ENCODE data around the gene FBXO39. TPM values are rescaled to one million over a fixed set of nuclear protein-coding genes. Genes with fewer than 3 reads are reported as not detected.
"Not testable (repeated sequence)": the region's sequence is repeated elsewhere in the genome, so short reads cannot be mapped to it uniquely, and the experiment has no call there.

FBXO39 gene
- total RNA-seq, 1 experiment from 2014 or later = not detected

DNA sequence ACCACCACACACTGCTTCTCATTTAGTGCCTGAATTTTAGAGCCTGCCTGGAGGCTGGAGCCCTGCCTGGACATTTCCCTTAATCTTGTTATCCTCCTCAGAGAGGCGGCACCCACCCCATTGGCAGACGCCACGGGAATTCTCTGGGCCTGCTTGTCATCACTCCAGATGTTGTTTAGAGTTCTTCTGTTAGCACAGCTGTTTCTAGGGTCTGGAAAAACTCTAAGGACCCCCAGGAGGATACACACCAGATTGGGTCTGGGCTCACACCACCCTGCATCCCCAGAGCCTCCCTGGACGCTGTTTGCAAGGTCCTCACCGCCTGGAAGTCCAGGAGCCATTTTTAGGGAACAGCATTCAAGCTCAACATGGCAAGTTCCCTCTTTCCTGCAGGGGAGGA, 20.7 kb upstream of the FBXO39 start:
- H3K4me1 ChIP-seq (ENCODE audit: low read length) = peaks cover 3% of the 10 kb centered on the region; the same call in 1 of the 2 replicates
- H2AFZ ChIP-seq (ENCODE audit: low read length) = peak overlapping the region; percentile 95; the same call in 1 of the 2 replicates
- no peaks in the 10 kb centered on the region for H3K9me2 ChIP-seq (replicated peaks; ENCODE audit: insufficient read depth, low read length)
- peak overlapping the region; percentile 58; the same call in 1 of the 2 replicates for H3K4me3 ChIP-seq (ENCODE audit: low read length)
- H3K36me3 ChIP-seq (ENCODE audit: insufficient read depth, low read length) = no peaks in the 10 kb centered on the region
- no peaks in the 10 kb centered on the region for H4K20me1 ChIP-seq (ENCODE audit: insufficient read depth, low read depth, low read length)
- H3K27ac ChIP-seq (ENCODE audit: low read length) = no peak overlapping the region
- no peaks in the 10 kb centered on the region for H3K79me2 ChIP-seq (ENCODE audit: low read length)
- no peaks in the 10 kb centered on the region for H3K27me3 ChIP-seq (ENCODE audit: low read length)
- DNase-seq = no peak
- H3K4me2 ChIP-seq (ENCODE audit: low read depth, low read length, poor library complexity, severe bottlenecking) = peak overlapping the region; percentile 61
- no peaks in the 10 kb centered on the region for H3K9me3 ChIP-seq (ENCODE audit: low read length)
- peak overlapping the region; percentile 58; the same call in 1 of the 2 replicates for H3K9ac ChIP-seq (ENCODE audit: low read length)

DNA sequence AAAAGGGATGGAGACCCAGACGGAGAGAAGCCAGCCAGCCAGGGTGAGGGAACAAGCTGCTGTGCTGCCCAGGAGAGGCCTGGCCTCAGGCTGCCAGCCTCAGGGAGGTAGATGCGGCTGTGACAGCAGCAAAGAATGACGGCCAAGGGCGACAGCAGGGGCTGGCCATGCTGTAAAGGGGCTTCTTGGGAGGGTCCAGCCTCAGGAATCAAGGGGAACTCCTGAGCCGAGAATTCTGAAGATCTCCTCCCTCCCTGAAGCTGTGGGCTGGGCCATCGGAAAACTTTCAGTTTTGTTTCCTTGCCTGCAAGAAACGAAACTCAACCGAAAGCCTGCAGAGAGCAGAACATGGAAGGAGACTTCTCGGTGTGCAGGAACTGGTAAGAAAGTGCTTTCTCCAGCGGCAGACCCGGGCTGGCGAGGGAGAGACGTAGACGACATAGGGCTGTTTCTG, 20.3 kb upstream of the FBXO39 start, which contains the start of gene XAF1:
Gene XAF1, plus strand, starts transcription at position 316 of the 454 bp plus-strand sequence. Its CDS starts 33 bp downstream, at position 349.
- Histone ChIP-seq H3K9me2 (replicated peaks; ENCODE audit: insufficient read depth, low read length) (no peaks in the 10 kb centered on the region), H3K27me3 (ENCODE audit: low read length) (no peaks in the 10 kb centered on the region), H2AFZ (ENCODE audit: low read length) (peak within 1 kb of the TSS; percentile 95), H3K9me3 (ENCODE audit: low read length) (no peaks in the 10 kb centered on the region), H4K20me1 (ENCODE audit: insufficient read depth, low read depth, low read length) (no peaks in the 10 kb centered on the region), H3K27ac (ENCODE audit: low read length) (no peak within 1 kb of the TSS), H3K79me2 (ENCODE audit: low read length) (no peaks in the 10 kb centered on the region), H3K4me3 (ENCODE audit: low read length) (peak within 1 kb of the TSS; percentile 58; the same call in 1 of the 2 replicates), H3K36me3 (ENCODE audit: insufficient read depth, low read length) (no peaks in the 10 kb centered on the region), H3K4me1 (ENCODE audit: low read length) (peaks cover 3% of the 10 kb centered on the region; the same call in 1 of the 2 replicates), H3K9ac (ENCODE audit: low read length) (peak within 1 kb of the TSS; percentile 58), H3K4me2 (ENCODE audit: low read depth, low read length, poor library complexity, severe bottlenecking) (peak within 1 kb of the TSS; percentile 61)
- DNase-seq = peak; percentile 47

DNA sequence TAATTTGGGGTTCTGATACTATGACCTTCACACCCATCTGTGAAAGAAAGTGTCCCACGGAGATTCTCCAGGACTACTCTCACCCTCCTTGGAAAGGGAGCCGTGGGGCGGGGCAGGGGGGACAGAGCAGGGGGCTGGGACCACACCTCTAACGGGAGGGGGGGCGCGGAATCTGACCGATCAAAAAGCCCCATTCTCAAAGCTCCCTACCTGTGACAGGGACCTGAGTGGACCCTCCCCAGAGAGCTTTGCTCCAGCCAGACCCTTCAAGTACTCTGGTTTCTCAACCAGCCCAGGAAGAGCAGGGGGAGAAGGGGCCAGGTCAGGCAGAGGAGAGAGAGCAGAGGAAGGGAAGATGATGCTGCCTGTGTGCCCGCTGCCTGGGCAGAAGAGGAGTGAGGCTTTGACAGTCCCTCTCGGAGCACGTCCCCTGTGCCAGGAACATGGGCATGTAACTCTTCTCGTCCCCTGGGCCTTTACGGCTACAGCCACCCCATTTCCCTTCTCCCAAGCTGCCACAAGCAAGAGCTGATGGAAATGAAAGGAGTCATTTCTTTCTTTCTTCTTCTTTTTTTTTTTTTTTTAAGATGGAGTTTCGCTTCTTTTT, 19.5 kb upstream of the FBXO39 start:
- Histone ChIP-seq H3K9me2 (replicated peaks; ENCODE audit: insufficient read depth, low read length) (no peaks in the 10 kb centered on the region), H3K4me2 (ENCODE audit: low read depth, low read length, poor library complexity, severe bottlenecking) (peak overlapping the region; percentile 61), H3K36me3 (ENCODE audit: insufficient read depth, low read length) (no peaks in the 10 kb centered on the region), H2AFZ (ENCODE audit: low read length) (no peak overlapping the region), H4K20me1 (ENCODE audit: insufficient read depth, low read depth, low read length) (no peaks in the 10 kb centered on the region), H3K9me3 (ENCODE audit: low read length) (no peaks in the 10 kb centered on the region), H3K4me1 (ENCODE audit: low read length) (peaks cover 3% of the 10 kb centered on the region; the same call in 1 of the 2 replicates), H3K79me2 (ENCODE audit: low read length) (no peaks in the 10 kb centered on the region), H3K27me3 (ENCODE audit: low read length) (no peaks in the 10 kb centered on the region), H3K9ac (ENCODE audit: low read length) (peak overlapping the region; percentile 58), H3K4me3 (ENCODE audit: low read length) (peak overlapping the region; percentile 58; the same call in 1 of the 2 replicates), H3K27ac (ENCODE audit: low read length) (no peak overlapping the region)
- DNase-seq = no peak

DNA sequence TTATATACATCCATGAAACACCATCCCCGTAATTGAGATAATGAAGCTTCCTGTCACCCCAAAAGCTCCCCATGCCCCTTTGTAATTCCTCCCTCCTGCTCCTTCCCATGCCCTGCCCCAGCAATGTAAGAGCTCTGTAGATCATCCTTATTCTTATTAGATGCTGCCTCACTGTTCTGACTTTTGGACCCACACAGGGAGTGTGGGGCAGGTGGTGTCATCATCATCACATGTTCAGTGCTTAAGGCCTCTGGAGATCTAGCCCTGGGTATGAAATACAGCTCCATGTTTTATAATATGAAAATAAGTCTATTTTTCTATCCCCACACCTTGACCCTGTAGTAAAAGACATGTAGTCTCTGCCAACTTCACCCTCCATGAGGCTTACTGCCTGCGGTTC, 18.3 kb upstream of the FBXO39 start:
- Histone ChIP-seq H3K36me3 (ENCODE audit: insufficient read depth, low read length) (no peaks in the 10 kb centered on the region), H3K79me2 (ENCODE audit: low read length) (no peaks in the 10 kb centered on the region), H3K9me2 (replicated peaks; ENCODE audit: insufficient read depth, low read length) (no peaks in the 10 kb centered on the region), H2AFZ (ENCODE audit: low read length) (no peak overlapping the region), H3K4me1 (ENCODE audit: low read length) (peaks cover 3% of the 10 kb centered on the region; the same call in 1 of the 2 replicates), H3K9ac (ENCODE audit: low read length) (no peak overlapping the region), H3K27me3 (ENCODE audit: low read length) (no peaks in the 10 kb centered on the region), H3K4me2 (ENCODE audit: low read depth, low read length, poor library complexity, severe bottlenecking) (no peak overlapping the region), H3K27ac (ENCODE audit: low read length) (no peak overlapping the region), H3K9me3 (ENCODE audit: low read length) (no peaks in the 10 kb centered on the region), H4K20me1 (ENCODE audit: insufficient read depth, low read depth, low read length) (no peaks in the 10 kb centered on the region), H3K4me3 (ENCODE audit: low read length) (no peak overlapping the region)
- DNase-seq = no peak

DNA sequence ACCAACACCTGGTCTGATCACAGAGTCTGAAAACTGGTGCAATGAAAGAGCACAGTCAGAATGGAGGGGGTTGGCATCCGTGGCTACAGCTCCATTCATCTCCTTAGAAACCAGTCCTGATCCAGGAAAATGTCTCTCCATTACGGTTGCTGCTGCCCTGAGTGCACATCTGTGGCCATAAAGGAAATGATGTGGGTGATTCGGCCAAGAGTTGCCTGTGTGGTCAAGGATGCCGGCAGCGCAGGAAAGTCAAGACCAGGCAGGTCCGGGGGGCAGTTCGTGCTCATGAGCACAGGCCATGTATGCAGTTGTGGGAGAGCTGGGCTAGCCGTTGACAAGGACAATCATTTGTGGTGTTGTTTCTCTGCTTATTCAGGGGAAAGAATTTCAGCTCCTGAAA, 14.2 kb upstream of the FBXO39 start:
- no peaks in the 10 kb centered on the region for H4K20me1 ChIP-seq (ENCODE audit: insufficient read depth, low read depth, low read length)
- no peaks in the 10 kb centered on the region for H3K36me3 ChIP-seq (ENCODE audit: insufficient read depth, low read length)
- no peak overlapping the region for H3K9ac ChIP-seq (ENCODE audit: low read length)

DNA sequence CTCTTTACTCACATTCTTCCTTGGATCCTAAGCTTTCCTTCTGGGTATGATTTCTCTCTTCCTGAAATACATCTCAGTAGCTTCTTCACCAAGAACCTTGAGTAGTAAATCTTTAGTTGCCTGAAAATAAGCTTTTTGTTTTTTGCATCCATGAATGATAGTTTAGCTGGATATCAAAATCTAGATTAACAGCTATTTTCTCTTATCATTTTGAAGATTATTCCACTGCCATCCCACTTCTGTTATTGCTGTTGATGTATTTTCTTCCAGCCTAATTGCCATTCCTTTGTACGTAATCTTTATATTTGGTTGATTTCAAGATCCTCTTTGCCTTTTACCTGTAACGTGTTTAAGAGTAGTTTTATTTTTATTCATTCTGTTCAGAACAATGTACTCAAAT, 7.6 kb upstream of the FBXO39 start:
- H3K4me3 ChIP-seq (ENCODE audit: low read length) = no peak overlapping the region
- H3K27me3 ChIP-seq (ENCODE audit: low read length) = no peaks in the 10 kb centered on the region
- H3K9ac ChIP-seq (ENCODE audit: low read length) = no peak overlapping the region
- H3K36me3 ChIP-seq (ENCODE audit: insufficient read depth, low read length) = no peaks in the 10 kb centered on the region
- peaks cover 3% of the 10 kb centered on the region; the same call in 1 of the 2 replicates for H3K9me3 ChIP-seq (ENCODE audit: low read length)
- H3K9me2 ChIP-seq (replicated peaks; ENCODE audit: insufficient read depth, low read length) = no peaks in the 10 kb centered on the region
- no peak overlapping the region for H3K4me2 ChIP-seq (ENCODE audit: low read depth, low read length, poor library complexity, severe bottlenecking)
- H2AFZ ChIP-seq (ENCODE audit: low read length) = no peak overlapping the region
- H3K27ac ChIP-seq (ENCODE audit: low read length) = no peak overlapping the region
- no peaks in the 10 kb centered on the region for H4K20me1 ChIP-seq (ENCODE audit: insufficient read depth, low read depth, low read length)
- no peaks in the 10 kb centered on the region for H3K79me2 ChIP-seq (ENCODE audit: low read length)
- no peaks in the 10 kb centered on the region for H3K4me1 ChIP-seq (ENCODE audit: low read length)
- no peak for DNase-seq

More for the DNA sequence above, 14.2 kb upstream of the FBXO39 start:
- no peak for DNase-seq
- H3K27me3 ChIP-seq (ENCODE audit: low read length) = no peaks in the 10 kb centered on the region
- no peak overlapping the region for H3K4me3 ChIP-seq (ENCODE audit: low read length)
- H3K9me3 ChIP-seq (ENCODE audit: low read length) = no peaks in the 10 kb centered on the region
- no peak overlapping the region for H3K27ac ChIP-seq (ENCODE audit: low read length)
- no peaks in the 10 kb centered on the region for H3K9me2 ChIP-seq (replicated peaks; ENCODE audit: insufficient read depth, low read length)
- H3K79me2 ChIP-seq (ENCODE audit: low read length) = no peaks in the 10 kb centered on the region
- no peaks in the 10 kb centered on the region for H3K4me1 ChIP-seq (ENCODE audit: low read length)
- no peak overlapping the region for H2AFZ ChIP-seq (ENCODE audit: low read length)
- no peak overlapping the region for H3K4me2 ChIP-seq (ENCODE audit: low read depth, low read length, poor library complexity, severe bottlenecking)

DNA sequence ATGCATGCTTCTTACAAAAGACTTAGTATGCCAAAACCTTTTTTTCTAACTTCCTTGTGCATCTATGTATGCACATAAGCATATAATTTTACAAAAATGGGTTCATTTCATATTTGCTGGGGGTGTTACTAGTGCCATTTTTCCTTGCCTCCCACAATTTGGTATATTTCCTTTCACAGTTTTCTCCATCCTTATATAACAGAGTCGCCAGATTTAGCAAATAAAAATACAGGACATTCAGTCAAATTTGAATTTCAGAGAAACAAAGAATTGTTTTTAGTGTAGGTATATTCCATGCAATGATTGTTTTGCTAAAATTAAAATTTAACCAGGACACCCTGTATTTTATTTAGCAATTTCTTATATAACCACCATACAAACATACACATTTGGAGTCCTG, 4.0 kb upstream of the FBXO39 start:
- H3K27me3 ChIP-seq (ENCODE audit: low read length) = no peaks in the 10 kb centered on the region
- no peaks in the 10 kb centered on the region for H3K36me3 ChIP-seq (ENCODE audit: insufficient read depth, low read length)
- H3K79me2 ChIP-seq (ENCODE audit: low read length) = no peaks in the 10 kb centered on the region
- H3K9ac ChIP-seq (ENCODE audit: low read length) = no peak overlapping the region
- H3K4me2 ChIP-seq (ENCODE audit: low read depth, low read length, poor library complexity, severe bottlenecking) = no peak overlapping the region
- DNase-seq = no peak
- H2AFZ ChIP-seq (ENCODE audit: low read length) = no peak overlapping the region
- no peaks in the 10 kb centered on the region for H4K20me1 ChIP-seq (ENCODE audit: insufficient read depth, low read depth, low read length)
- H3K27ac ChIP-seq (ENCODE audit: low read length) = no peak overlapping the region
- H3K9me3 ChIP-seq (ENCODE audit: low read length) = peaks cover 3% of the 10 kb centered on the region; the same call in 1 of the 2 replicates
- no peaks in the 10 kb centered on the region for H3K4me1 ChIP-seq (ENCODE audit: low read length)
- H3K9me2 ChIP-seq (replicated peaks; ENCODE audit: insufficient read depth, low read length) = no peaks in the 10 kb centered on the region
- H3K4me3 ChIP-seq (ENCODE audit: low read length) = no peak overlapping the region

DNA sequence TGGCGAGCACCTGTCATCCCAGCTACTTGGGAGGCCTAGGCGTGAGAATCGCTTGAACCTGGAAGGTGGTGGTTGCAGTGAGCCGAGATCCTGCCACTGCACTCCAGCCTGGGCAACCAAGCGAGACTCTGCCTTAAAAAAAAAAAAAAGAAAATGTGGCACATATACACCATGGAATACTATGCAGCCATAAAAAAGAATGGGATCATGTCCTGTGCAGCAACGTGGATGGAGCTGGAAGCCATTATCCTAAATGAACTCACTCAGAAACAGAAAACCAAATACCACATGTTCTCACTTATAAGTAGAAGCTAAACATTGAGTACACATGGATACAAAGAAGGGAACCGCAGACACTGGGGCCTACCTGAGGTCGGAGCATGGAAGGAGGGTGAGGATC, 1.1 kb upstream of the FBXO39 start:
- not testable (repeated sequence) for DNase-seq; H2AFZ ChIP-seq (ENCODE audit: low read length); H3K4me2 ChIP-seq (ENCODE audit: low read depth, low read length, poor library complexity, severe bottlenecking); H3K27ac ChIP-seq (ENCODE audit: low read length); H3K36me3 ChIP-seq (ENCODE audit: insufficient read depth, low read length); H3K4me1 ChIP-seq (ENCODE audit: low read length); H3K79me2 ChIP-seq (ENCODE audit: low read length); H3K4me3 ChIP-seq (ENCODE audit: low read length); H3K9me3 ChIP-seq (ENCODE audit: low read length); H3K27me3 ChIP-seq (ENCODE audit: low read length); H3K9me2 ChIP-seq (replicated peaks; ENCODE audit: insufficient read depth, low read length); H3K9ac ChIP-seq (ENCODE audit: low read length); H4K20me1 ChIP-seq (ENCODE audit: insufficient read depth, low read depth, low read length)

Measured in Karpas-422 (cell line).